HL-60/S4 treated with retinoic acid at 250 ng/mL for 4 days and 3 days (cell line): ENCODE measurements around the gene XYLT1.

Experiments
- in situ Hi-C: fragments of 300-500 bp; cut with MboI; formaldehyde crosslinking; loops from 2 replicates; pipeline ENCODE4 v1.7.0; 2022; ENCODE audit warnings: low sequenced_read_pairs

Gene XYLT1

DNA sequence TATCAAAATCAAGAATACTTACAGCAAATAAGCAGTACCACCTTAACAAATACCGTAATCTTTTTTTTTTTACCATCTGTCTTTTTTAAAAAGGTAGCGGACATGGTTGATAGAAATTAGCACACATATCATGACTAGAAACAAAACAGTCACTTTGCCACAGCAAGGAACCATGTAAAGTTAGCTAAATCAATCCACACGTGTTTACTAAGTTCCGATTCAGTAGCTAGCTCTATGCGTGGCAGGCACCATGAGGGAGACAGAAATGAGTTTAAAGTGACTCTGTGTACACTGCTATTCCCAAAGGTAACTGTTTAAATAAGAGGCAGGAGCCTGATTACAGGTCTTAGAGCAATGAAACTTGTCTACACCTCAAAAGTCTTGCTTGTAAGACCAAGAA is 108.6 kb downstream of the XYLT1 start:
- in situ Hi-C loops: no loop called here

- in situ Hi-C loops: no loop called here
Measured at GRCh38 chr16:17360693-17361122, 110.1 kb downstream of the XYLT1 start.

DNA sequence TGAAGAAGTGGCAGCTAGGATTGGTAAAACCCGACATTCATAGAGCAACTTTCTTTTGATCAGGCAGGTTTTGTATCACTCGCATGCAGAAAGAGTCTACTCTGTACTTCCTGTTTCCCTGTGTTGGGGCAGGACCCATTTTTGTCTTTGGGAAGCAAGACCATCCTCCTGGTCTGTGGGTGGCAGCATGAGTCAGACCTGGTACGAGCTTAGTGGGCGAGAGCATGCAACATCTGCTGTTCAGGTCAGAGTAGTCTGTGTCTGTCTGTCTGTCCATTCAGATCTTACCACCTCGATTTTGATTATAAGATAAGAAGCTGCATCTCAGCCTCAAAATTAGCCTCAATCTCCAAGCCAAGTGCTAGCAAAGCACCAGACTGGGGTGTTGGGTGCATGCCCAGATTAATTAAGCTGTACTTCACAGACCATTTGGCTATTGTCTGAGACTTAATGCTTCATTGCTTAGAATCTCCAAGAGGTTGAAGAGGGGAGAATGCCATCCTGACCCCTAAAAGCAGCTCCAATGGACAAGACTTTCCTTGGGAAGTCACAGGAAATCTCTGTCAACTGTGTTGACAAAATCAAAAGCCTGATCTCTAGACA is 110.9 kb downstream of the XYLT1 start:
- in situ Hi-C loops: no loop called here

GRCh38 chr16:17358846-17359245 is 111.9 kb downstream of the XYLT1 start:
- in situ Hi-C loops: no loop called here

DNA sequence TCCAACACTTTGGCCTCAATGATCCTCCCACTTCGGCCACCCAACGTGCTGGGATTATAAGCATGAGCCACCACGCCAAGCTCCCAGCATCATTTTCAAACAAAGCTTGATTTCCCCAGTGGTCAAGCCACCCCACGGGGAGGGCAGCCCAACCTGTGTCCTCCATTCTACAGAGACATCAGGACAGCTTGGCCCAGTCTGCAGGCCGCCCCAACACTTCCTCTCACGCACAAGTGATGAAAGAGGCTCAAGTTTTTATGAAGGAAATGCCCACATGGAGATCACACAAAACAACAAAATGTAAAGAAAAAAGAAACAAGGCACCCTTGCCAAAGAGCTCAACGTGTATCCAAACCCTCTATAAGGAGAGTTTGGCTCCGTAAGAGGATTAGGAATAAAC is 112.4 kb downstream of the XYLT1 start:
- in situ Hi-C loops: no loop called here

- in situ Hi-C loops: no loop called here
Measured at GRCh38 chr16:17357307-17358062, 113.3 kb downstream of the XYLT1 start.

- in situ Hi-C loops: no loop called here
Measured at GRCh38 chr16:17356243-17356933, 114.4 kb downstream of the XYLT1 start.

GRCh38 chr16:17354685-17355084 is 116.1 kb downstream of the XYLT1 start:
- in situ Hi-C loops: no loop called here

DNA sequence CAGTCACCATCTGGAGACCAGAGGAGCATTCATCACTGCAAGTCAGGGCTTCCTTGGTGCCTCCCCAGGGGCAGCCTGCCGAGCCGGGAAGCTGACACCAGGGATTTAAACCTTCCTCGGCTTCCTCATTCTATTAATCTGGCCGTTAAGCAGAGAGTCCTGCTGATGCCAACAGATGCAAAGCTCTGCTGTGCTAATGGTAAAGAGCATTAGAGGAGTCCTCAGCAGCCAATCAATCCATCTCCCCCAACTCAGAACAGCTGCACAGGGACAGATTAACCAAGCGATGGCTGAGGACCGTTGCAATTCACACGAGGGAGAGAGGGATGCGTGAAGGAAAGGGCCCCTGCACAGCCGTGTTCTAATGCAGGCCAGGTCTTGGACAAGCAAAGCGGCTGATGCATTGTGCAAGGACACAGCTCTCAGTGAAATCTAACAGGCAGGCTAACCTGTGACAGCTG is 116.6 kb downstream of the XYLT1 start:
- in situ Hi-C loops: no loop called here

DNA sequence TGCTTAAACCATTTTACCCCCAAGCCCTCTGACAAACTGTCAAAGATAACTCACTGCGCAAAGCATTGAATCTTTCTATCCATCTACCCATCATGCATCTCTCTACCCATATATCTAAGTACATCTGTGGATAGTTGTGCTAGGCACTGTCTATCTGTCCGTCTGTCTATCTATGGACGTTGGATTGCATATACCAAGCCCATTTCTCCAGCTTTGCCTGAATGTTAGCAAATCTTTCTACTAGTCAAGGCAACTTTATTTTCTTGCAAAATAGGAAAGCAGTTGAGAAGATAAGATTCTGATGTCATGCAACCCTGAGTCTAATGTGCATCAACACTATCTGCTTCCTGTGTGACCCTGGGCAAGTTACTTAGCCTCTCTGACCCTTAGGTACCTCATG is 117.2 kb downstream of the XYLT1 start:
- in situ Hi-C loops: no loop called here

DNA sequence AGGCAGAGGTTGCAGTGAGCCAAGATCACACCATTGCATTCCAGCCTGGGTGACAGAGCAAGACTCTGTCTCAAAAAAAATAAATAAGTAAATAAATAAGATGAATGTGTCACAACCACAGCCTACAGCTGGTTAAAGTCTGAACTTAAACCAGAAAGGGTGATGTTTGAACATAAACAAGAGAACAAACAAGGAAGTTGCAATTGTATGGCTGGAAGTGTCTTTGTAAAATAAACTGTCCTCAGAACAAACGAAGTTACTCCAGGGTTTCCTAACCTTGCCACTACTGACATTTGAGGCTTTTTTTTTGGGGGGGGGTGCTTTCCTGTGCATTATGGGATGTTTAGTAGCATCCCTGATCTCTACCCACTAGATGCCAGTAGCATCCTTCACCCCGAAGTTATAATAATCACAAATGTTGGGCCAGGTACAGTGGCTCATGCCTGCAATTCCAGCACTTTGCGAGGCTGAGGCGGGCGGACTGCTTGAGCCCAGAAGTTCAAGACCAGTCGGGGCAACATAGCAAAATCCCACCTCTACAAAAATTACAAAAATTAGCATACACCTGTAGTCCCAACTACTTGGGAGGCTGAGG is 119.2 kb downstream of the XYLT1 start:
- in situ Hi-C loops: no loop called here

DNA sequence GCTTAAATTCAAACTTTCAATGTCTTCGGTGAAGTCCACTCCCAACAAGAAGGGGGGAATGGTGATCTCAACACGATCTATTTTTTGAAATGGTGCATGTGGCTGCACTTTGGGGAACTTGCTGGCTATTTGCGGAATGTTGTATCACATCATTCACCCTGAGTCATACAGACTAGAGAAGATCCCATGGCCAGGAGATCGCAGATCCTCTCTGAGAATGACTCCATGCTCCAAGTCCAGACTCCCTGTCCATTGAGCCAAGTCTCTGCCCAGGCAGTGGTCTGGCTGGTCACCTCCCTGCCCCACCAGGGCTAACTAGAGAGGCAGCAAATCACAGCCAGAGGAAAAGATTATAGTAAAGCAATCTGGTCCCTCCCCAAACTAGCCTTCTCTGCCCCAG is 120.6 kb downstream of the XYLT1 start:
- in situ Hi-C loops: no loop called here

- in situ Hi-C loops: no loop called here
Measured at GRCh38 chr16:17348826-17349225, 121.9 kb downstream of the XYLT1 start.

- in situ Hi-C loops: no loop called here
Measured at GRCh38 chr16:17348042-17348783, 122.5 kb downstream of the XYLT1 start.

DNA sequence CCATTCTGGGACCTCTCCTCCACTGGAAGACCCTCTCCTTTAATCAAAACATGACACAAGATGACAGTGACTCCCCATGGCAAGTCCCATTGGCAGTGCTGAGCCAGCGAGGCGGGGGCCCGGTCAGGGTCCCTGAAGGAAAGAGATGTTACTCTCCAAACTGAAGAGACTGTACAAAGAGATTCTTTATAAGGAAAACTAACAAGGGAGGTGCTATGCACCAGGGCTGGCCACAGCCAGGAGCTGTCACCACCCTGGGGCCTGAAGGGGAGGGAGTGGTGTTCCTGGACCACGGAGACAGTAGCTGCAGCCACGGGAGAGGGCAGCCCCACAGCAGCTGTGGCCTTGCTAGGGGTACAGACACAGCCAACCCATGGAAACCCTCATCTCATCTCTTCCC is 123.1 kb downstream of the XYLT1 start:
- in situ Hi-C loops: no loop called here

DNA sequence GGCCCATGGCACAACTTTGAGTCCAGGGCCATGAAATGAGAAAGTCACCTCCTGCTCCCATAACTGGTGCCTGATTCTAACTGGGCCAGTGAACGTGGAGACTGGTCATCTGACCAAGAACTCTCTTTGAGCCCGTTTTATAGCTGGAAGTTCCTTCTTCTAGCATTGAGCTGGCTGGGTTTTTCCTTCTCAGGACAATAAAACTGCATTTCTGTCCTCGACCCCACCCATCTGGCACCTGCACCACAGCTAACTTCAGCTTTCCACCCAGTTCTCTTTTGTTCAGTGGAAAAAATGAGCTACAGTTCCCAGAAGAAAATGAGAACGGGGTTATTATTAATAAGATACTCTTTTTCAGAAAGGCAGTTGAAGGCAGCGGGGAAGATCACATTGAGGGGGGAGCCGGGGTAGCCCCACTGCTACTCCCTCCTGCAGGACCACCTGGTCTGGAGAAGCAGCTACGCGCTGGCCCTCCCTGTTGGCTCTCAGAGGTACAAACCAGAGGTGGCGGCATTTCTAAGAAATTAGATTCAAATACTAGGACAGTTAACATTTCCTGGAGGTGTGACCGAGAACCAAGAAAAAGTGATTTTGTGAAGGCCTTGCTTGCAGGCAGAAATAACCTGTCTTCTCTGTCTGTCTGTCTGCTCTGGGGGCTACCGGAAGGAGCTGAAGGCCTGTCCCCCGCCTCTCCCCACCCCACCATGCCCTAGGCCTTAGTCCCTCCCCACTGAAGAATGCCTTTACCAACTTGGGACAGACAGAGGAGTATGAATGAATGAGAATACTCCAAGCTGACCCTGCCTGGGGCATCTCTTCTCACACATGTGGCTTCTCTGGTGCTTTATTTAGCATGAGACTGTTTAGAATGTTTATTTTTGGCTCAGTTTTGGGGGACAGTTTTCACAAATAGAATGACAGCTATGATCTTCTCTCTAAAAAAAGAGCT is 123.9 kb downstream of the XYLT1 start:
- in situ Hi-C loops: no loop called here

DNA sequence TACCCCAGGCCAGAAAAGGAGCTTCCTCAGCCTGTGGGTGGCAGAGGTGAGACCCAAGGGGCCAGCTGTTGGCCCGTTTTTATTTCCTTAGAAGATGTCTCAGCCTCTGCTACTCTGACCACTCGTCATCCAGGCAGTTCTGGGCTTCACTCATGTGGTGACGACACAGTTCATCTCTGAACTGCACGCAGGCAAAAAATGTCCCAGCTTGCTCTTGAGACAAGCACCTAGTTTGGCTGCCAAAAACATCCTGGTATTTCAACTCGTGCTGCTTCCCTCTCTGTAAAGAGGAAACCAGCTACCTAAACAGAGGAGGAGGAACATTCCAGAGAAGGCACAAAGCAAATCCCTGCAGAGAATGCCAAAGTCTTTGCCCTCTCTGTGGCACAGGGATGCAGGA is 125.7 kb downstream of the XYLT1 start:
- in situ Hi-C loops: no loop called here

DNA sequence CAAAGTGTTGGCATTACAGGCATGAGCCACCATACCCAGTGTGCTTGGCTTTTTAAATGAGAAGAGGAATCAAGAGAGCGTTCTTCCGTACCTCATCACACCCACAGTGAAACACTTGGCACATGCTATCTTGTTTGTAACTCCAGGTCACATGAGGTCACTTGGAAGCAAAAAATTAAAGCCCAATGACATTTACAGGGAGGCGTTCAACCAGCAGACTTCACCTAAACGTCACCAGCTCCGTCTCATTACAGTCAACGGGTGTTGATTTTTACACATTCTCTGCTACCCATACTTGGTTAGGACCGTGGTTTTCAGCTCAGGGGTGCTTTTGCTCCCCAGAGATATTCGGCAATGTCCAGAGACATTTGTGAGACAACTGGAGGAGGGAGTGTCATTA is 127.0 kb downstream of the XYLT1 start:
- in situ Hi-C loops: no loop called here

GRCh38 chr16:17343028-17343427 is 127.7 kb downstream of the XYLT1 start:
- in situ Hi-C loops: no loop called here

DNA sequence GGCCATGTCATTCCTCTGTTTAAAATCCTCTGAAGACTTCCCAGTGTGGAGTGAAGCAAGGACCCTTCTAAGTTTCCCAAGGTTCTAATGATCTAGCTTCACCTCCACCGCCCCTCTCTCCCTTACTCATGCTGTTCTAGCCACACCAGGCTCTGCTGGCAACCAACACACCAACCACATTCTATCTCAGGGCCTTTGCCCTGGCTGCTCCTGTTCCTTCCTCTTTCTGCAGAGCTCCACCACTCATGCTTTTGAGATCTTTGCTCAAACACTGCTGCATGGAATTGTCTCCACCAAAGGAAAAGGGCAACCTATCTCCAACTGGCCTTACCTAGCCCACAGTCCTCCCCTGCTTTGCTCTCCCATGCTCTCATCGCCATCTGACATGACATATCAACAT is 128.7 kb downstream of the XYLT1 start:
- in situ Hi-C loops: no loop called here
